22Rv1 (cell line): ENCODE data around the gene PDXK.

ENCODE experiments used
- H3K27ac ChIP-seq: fragments of 450-650 bp; 2 replicates; pipeline ENCODE4 v1.5.1; 2017
- ZFX ChIP-seq: fragments of 450-650 bp; IDR thresholded peaks from 2 replicates; pipeline ENCODE4 v1.6.1; 2017; ENCODE audit warnings: antibody characterized with exemption, borderline replicate concordance
- TF ChIP-seq, protein P1 (sequence below): fragments of 450-650 bp; IDR thresholded peaks from 2 replicates; pipeline ENCODE4 v1.5.1; 2017; ENCODE audit warnings: mild to moderate bottlenecking

The PDXK gene

GRCh38 chr21:43762303-43763128 is 43.6 kb downstream of the PDXK start:
- H3K27ac ChIP-seq = no peak overlapping the region

DNA sequence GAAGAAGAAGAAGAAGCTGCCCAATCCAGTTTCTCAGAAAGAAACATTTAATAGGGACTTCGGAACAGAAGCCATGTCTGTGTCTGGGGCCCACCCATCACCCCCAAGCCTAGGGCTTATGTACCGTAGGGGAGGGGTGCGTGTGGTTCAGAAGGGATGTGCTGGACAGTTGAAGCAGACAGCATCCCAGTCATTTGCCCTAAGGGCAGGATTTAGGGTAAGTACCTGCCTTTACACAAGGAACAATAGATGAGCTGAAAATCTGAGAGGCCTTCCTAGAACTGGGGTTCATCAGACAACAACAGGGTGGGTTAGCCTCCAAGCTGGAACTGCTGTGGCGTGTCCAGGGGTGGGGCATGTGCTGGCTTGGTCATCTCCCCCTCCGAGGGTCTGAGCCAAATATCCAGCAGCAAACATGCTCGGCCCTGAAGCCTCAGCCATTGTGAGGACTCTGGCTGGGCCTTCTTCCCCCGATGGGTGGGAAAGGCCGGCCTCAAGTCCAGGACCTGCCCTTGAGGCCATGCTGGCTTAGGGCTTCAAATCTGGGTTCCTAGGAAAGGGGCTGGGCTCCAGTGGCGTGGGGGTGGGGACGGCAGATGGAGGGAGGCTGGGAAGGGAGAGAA is 45.1 kb downstream of the PDXK start:
- no peak overlapping the region for H3K27ac ChIP-seq
- TF ChIP-seq, protein P1, sequence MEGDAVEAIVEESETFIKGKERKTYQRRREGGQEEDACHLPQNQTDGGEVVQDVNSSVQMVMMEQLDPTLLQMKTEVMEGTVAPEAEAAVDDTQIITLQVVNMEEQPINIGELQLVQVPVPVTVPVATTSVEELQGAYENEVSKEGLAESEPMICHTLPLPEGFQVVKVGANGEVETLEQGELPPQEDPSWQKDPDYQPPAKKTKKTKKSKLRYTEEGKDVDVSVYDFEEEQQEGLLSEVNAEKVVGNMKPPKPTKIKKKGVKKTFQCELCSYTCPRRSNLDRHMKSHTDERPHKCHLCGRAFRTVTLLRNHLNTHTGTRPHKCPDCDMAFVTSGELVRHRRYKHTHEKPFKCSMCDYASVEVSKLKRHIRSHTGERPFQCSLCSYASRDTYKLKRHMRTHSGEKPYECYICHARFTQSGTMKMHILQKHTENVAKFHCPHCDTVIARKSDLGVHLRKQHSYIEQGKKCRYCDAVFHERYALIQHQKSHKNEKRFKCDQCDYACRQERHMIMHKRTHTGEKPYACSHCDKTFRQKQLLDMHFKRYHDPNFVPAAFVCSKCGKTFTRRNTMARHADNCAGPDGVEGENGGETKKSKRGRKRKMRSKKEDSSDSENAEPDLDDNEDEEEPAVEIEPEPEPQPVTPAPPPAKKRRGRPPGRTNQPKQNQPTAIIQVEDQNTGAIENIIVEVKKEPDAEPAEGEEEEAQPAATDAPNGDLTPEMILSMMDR = no peak
- TF ChIP-seq ZFX = no peak

More at GRCh38 chr21:43762303-43763128, 43.6 kb downstream of the PDXK start:
- TF ChIP-seq ZFX = no peak
- TF ChIP-seq, protein P1 = no peak

DNA sequence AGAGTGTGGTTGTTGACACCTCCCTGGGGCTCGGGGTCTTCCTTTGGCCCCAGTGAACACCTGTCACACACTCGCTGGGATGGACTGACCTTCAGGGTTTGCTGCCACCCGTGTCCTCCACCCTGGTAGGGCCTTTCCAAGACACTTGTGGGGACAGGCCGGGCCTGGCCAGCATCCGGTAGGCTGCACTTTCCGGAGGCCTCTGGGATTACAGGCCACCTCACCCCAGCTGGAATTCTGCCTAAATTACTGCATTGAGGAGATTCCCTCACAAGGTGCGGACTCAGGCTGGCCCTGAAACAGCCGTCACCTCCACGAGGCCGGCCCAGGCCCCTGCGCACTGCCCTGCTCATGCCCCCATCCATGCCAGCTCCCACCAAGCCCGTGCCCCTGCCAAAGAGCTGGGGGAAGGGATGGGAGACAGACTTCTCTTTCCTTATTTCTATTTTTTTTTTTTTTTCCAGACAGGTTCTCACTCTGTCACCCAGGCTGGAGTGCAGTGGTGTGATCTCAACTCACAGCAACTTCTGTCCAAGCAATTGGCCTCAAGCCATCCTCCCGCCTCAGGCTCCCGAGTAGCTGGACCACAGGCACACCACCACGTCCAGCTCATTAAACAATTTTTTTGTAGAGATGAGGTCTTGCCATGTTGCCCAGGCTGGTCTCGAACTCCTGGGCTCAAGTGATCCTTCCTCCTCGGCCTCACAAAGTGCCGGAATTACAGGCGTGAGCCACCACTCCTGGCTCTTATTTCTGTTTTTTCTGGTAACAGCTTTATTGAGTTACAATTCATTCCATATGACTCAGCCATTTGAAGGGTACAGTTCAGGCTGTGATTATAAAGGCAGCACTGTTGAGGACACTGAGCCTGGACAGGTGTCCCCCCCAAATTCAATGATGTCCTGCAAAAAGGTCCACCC is 45.9 kb downstream of the PDXK start:
- no peak overlapping the region for H3K27ac ChIP-seq
- TF ChIP-seq, protein P1 = no peak

DNA sequence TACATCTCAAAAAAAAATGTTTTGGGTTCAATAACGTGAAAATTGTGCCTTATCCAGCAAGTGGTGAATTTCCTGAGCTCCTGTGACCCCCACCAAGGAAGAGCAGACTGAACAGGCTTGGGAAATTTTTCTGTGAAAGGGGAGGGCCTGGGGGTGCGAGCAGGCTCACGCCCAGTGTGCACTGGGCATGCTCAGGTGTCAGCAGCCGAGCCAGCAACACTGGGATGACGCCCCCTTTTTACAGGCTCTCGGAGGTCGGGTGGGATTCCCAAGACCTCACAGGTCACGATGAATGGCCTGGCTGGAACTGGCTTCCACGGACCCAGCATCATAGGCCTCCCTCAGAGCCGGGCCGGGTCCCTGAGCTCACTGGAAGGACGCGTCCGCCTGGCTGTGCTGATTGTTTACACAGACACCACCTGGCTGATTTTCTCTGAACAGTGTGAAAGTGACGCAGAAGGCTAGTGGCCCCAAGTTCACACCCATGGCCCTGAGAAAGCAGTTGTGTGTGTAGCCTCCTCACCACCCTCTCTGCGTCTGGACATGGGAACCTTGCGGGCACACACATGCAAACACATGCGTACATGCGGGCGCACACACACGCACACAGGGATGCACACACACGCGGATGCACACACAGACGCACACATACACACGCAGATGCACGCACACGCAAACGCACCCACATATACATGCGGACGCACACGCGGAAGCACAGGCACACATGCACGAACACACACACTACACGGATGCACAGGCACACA is 48.0 kb downstream of the PDXK start:
- H3K27ac ChIP-seq = no peak overlapping the region
- TF ChIP-seq ZFX = no peak
- TF ChIP-seq, protein P1 = no peak

GRCh38 chr21:43767498-43767983 is 48.6 kb downstream of the PDXK start:
- TF ChIP-seq, protein P1 = no peak
- TF ChIP-seq ZFX = no peak
- H3K27ac ChIP-seq = no peak overlapping the region

GRCh38 chr21:43767984-43768867 is 49.3 kb downstream of the PDXK start:
- no peak overlapping the region for H3K27ac ChIP-seq

More at GRCh38 chr21:43767984-43768867, 49.3 kb downstream of the PDXK start:
- TF ChIP-seq, protein P1 = no peak
- no peak for TF ChIP-seq ZFX
